ENCODE measurements around the gene ATP1A2. TPM values are rescaled to one million over a fixed set of nuclear protein-coding genes. Genes with fewer than 3 reads are reported as not detected.

Gene ATP1A2
- total and polyA plus RNA-seq, 5 experiments from 2014 or later: not detected

DNA sequence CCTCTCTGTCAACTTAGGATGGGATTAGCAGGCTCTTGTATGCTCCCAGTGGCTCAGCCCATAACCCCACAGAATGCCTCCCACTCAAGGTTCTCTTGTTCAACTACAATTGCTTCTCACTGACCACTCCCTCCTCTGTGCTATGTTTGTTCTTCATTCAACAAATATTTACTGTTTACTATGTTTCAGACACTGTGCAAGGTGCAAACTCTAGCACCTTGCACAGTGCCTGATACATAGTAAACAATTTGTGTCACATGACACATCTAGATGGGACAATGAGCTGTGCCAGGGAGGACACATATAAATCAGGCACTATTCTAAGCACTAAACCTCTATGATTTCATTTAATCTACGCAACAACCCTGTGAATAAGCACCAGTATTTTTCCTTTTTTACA, 15.4 kb downstream of the ATP1A2 start:
- H3K27me3 Mint-ChIP-seq: peaks cover 0 to 13% (median 6%) of the 10 kb centered on the region in 5 donors
- no peaks in the 10 kb centered on the region for H3K36me3 Mint-ChIP-seq
- ATAC-seq (no peak), DNase-seq (no peak)
- POLR2A ChIA-PET: no interaction called here
- H3K27ac Mint-ChIP-seq: no peak overlapping the region
- H3K4me1 Mint-ChIP-seq: peaks cover 0 to 1% (median 0%) of the 10 kb centered on the region in 4 donors
- no peak overlapping the region for H3K4me3 Mint-ChIP-seq
- no peaks in the 10 kb centered on the region for H3K9me3 Mint-ChIP-seq

DNA sequence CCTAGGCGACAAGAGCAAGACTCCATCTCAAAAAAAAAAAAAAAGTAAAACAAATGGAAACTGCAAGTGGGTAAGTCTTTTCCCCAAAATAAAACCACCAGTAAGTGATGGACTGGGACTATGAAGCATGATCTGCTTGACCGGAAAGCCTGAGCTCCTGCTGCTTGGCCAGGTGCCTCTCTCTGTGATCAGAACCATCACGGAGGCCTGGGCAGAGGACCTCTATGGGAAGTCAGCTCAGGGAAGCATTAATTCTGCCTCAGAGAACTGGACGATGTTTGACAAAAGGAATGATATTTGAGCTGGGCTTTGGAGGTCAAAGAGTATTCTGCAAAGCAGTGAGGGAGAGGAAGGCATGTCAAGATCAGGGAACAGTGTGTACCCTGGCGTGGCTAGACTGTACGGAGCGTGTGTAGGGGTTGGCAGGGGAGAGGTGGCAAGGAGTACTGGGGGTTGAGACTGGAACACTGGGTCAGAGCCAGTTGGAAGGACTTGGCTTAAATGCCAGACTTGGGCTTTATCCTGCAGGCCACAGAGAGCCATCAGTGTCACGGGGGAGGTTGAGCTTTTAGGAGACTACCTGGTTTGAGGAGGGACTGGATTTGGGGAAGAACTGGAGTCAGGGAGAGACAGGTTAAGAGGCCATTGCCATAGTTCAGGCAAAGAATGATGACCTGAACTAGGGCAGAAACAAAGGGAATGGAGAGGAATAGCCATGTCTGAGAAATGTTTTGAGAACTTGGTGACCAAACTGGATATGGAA, 16.4 kb downstream of the ATP1A2 start:
- POLR2A ChIA-PET: no interaction called here
- H3K4me3 Mint-ChIP-seq: no peak overlapping the region
- H3K9me3 Mint-ChIP-seq: no peaks in the 10 kb centered on the region
- peaks cover 0 to 1% (median 0%) of the 10 kb centered on the region in 4 donors for H3K4me1 Mint-ChIP-seq
- peaks cover 0 to 13% (median 6%) of the 10 kb centered on the region in 5 donors for H3K27me3 Mint-ChIP-seq
- DNase-seq: no peak
- no peaks in the 10 kb centered on the region for H3K36me3 Mint-ChIP-seq
- ATAC-seq: no peak
- H3K27ac Mint-ChIP-seq: no peak overlapping the region

DNA sequence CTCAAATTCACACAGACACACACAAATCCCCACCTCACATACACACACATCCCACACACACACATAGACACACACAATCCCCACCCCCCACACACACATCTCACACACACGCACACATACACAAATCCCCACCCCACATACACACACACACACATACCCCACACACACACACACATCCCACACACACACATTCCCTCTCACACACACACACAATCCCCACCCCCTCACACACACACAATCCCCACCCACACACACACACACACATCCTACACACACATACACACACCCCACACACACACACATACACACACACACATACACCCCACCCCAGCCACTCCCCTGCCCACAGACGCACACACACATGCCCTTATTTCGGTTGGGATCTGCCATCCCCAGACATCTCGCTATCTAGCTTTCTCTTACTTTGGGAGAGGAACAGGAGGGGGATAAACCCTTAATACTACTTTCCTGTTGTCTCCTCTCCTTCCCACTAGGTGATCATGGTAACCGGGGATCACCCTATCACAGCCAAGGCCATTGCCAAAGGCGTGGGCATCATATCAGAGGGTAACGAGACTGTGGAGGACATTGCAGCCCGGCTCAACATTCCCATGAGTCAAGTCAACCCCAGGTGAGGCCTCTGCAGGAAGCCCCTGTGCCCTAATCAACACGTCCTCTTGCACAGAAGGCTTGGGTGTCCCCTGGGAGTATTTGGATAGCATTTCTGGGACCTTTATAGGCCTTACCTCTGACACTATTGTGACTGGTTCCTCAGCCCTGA, 18.6 kb downstream of the ATP1A2 start:
- Mint-ChIP-seq H3K4me1 (peaks cover 0 to 1% (median 0%) of the 10 kb centered on the region in 4 donors), H3K27me3 (peaks cover 0 to 13% (median 2%) of the 10 kb centered on the region in 5 donors), H3K27ac (no peak overlapping the region), H3K4me3 (no peak overlapping the region), H3K36me3 (no peaks in the 10 kb centered on the region), H3K9me3 (no peaks in the 10 kb centered on the region)
- DNase-seq: no peak
- POLR2A ChIA-PET: no interaction called here
- no peak for ATAC-seq

DNA sequence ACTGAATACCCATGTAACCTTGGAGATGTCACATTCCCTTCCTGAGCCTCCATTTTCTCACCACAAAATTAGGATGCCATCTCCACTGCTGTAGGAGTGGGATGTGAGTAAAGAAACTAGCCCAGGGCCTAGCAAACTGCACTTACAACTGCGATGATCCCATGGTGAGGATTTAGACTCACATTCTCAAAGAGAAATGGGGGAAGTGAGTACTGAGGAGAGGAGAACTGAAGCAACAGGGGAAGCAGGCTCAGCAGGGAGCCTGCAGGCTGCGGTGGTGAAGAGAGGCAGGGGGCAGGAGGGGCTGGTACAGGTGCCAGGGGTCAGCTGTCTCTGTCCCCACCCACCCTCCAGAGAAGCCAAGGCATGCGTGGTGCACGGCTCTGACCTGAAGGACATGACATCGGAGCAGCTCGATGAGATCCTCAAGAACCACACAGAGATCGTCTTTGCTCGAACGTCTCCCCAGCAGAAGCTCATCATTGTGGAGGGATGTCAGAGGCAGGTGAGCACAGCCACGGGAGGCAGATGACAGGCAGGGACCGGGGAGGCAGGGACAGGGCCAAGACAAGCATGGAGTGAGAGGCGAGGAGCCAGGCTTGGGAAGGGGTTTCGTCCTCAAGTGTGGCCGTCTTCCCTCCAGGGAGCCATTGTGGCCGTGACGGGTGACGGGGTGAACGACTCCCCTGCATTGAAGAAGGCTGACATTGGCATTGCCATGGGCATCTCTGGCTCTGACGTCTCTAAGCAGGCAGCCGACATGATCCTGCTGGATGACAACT, 19.4 kb downstream of the ATP1A2 start:
- Mint-ChIP-seq H3K27ac (no peak overlapping the region), H3K27me3 (peaks cover 0 to 13% (median 4%) of the 10 kb centered on the region in 5 donors), H3K36me3 (no peaks in the 10 kb centered on the region), H3K4me1 (peaks cover 0 to 1% (median 0%) of the 10 kb centered on the region in 4 donors), H3K9me3 (no peaks in the 10 kb centered on the region), H3K4me3 (no peak overlapping the region)
- ATAC-seq (no peak), DNase-seq (no peak)
- POLR2A ChIA-PET: no interaction called here

DNA sequence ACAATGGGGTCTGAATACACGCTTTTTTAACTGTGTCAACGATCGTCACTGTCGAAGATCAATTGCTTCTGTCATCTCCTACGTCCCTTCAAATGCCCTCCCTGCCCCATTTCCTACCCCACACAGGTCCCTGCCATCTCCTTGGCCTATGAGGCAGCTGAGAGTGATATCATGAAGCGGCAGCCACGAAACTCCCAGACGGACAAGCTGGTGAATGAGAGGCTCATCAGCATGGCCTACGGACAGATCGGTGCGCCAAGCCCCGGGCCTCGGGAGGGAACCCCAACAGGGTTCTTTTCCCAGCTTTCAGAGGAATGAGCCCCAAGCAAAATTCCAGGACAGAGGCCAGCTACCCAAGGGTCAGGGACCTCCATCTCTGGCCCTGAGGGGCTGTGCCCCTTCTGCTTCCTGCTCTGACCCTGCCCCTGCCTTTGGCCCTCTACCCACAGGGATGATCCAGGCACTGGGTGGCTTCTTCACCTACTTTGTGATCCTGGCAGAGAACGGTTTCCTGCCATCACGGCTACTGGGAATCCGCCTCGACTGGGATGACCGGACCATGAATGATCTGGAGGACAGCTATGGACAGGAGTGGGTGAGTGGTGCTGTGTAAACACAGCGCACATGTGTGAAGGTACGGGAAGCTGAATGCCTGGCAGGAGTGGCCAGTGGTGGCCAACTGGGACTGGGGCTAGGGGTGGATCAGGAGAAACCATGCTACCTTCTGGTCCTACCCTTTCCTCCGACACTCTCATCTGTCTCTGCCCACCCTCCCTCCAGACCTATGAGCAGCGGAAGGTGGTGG, 20.8 kb downstream of the ATP1A2 start:
- Mint-ChIP-seq H3K4me1 (peaks cover 0 to 1% (median 0%) of the 10 kb centered on the region in 4 donors), H3K9me3 (no peaks in the 10 kb centered on the region), H3K36me3 (no peaks in the 10 kb centered on the region), H3K4me3 (no peak overlapping the region), H3K27ac (no peak overlapping the region), H3K27me3 (peaks cover 4 to 17% (median 8%) of the 10 kb centered on the region in 5 donors)
- no peak for DNase-seq
- no peak for ATAC-seq
- POLR2A ChIA-PET: no interaction called here

DNA sequence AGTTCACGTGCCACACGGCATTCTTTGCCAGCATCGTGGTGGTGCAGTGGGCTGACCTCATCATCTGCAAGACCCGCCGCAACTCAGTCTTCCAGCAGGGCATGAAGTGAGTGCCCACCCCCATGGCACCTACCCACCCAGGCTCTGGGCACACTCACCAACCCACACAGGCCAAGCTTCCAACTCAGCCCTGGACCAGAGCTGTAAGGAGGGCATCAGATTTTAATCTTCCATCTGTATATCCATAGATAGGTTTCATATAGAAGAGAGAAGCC, 21.3 kb downstream of the ATP1A2 start:
- no peak for DNase-seq
- H3K4me3 Mint-ChIP-seq: no peak overlapping the region
- no peak for ATAC-seq
- no peaks in the 10 kb centered on the region for H3K36me3 Mint-ChIP-seq
- H3K27ac Mint-ChIP-seq: no peak overlapping the region
- no peaks in the 10 kb centered on the region for H3K9me3 Mint-ChIP-seq
- peaks cover 4 to 19% (median 12%) of the 10 kb centered on the region in 5 donors for H3K27me3 Mint-ChIP-seq
- POLR2A ChIA-PET: no interaction called here
- H3K4me1 Mint-ChIP-seq: peaks cover 0 to 1% (median 0%) of the 10 kb centered on the region in 4 donors

DNA sequence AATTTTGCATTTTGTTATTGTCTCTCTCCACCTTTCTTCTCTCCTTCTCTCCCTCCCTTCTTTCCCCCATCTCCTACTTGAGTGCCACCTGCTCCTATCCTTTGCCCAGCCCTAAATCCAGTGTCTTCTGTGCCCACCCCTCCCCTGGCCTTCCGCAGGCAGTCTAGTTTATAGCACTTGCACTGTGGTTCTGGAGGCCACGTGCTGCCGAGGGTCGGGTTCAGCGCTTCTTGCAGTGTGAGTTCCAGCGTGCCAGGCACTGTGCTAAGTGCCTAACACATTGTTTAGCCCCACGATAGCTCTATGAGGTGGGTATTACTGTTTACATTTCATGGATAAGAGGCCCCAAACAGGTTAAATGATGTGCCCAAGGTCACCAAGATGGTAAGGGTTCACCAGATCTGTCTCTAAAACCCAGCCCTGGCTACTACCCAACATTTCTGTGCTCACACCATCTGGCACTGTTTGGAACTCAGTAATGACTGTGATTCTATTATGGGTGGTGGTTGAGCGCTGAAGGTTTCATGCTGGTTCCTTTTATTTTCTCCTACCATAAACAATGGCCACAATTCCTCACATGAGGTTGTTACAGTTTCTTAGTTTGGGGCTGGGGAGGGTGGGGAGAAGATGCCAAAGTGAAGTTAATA, 21.8 kb downstream of the ATP1A2 start:
- H3K27me3 Mint-ChIP-seq: peaks cover 4 to 19% (median 16%) of the 10 kb centered on the region in 5 donors
- no peaks in the 10 kb centered on the region for H3K9me3 Mint-ChIP-seq
- DNase-seq (no peak), ATAC-seq (no peak)
- POLR2A ChIA-PET: no interaction called here
- H3K36me3 Mint-ChIP-seq: no peaks in the 10 kb centered on the region
- peaks cover 0 to 1% (median 0%) of the 10 kb centered on the region in 4 donors for H3K4me1 Mint-ChIP-seq
- no peak overlapping the region for H3K27ac Mint-ChIP-seq
- H3K4me3 Mint-ChIP-seq: no peak overlapping the region

DNA sequence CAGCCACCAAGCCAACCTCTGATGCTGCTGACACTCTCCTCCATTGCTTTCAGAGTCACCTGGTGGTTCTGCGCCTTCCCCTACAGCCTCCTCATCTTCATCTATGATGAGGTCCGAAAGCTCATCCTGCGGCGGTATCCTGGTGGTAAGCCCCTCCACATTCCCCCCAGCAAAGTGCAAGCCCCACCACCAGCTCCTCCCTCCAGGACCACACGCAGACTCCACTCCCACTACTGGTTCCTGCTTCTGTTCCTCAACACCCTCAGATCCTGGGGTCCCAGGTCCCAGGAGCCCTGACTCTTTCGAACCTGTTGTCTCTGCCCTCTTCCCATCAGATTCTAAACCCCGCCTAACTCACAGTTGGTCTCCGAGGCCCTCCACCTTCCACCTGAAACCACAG, 24.3 kb downstream of the ATP1A2 start:
- Mint-ChIP-seq H3K4me3 (no peak overlapping the region), H3K27ac (peak overlapping the region in 1 of 10 donors; percentile 49), H3K36me3 (no peaks in the 10 kb centered on the region), H3K4me1 (peaks cover 0 to 2% (median under 1%) of the 10 kb centered on the region in 4 donors), H3K27me3 (peaks cover 4 to 21% (median 15%) of the 10 kb centered on the region in 5 donors), H3K9me3 (no peaks in the 10 kb centered on the region)
- no peak for DNase-seq
- no peak for ATAC-seq
- POLR2A ChIA-PET: no interaction called here

DNA sequence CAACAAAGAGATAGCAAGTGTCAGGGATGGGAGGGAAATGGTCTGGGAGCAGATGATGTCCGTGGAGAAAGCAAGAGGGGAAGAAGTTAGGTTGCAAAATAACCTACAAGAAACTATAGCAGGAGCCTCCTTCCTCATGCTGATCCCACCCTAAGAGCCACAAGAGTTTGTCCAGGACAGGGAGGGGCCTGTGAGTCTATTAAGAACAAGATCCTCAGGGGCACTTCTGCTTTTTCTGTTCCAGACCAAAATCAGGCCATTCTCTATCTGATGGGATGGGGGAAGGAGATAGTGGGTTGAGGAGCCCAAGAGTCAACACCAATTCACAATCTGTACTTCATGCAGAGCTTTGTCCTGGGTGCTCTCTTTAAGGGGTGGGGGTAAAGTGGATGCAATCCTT, 28.1 kb downstream of the ATP1A2 start:
- H3K27ac Mint-ChIP-seq: no peak overlapping the region
- ATAC-seq: no peak
- no peak for DNase-seq
- H3K27me3 Mint-ChIP-seq: peaks cover 5 to 21% (median 12%) of the 10 kb centered on the region in 5 donors
- peaks cover 0 to 2% (median under 1%) of the 10 kb centered on the region in 4 donors for H3K4me1 Mint-ChIP-seq
- POLR2A ChIA-PET: no interaction called here
- no peaks in the 10 kb centered on the region for H3K9me3 Mint-ChIP-seq
- no peaks in the 10 kb centered on the region for H3K36me3 Mint-ChIP-seq
- H3K4me3 Mint-ChIP-seq: no peak overlapping the region

DNA sequence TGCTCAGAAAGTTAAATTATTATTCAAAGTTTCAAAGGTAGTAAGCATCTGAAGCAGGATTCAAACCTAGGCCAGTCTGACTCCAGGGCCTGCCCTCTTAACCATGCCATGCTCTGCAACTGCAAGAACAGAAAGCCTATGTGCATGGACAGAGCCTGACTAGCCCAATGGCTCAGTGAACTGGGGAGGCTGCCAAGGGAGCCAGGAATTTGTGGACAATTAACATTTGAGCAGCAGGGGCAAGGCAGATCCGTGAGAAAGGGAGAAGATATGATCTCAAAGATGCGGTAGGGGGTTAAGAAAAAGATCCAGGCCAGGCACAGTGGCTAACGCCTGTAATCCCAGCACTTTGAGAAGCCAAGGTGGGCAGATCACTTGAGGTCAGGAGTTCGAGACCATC, 29.4 kb downstream of the ATP1A2 start:
- peak overlapping the region in 1 of 10 donors; percentile 60 for H3K27ac Mint-ChIP-seq
- no peaks in the 10 kb centered on the region for H3K36me3 Mint-ChIP-seq
- DNase-seq: no peak
- peaks cover 5 to 21% (median 12%) of the 10 kb centered on the region in 5 donors for H3K27me3 Mint-ChIP-seq
- ATAC-seq: no peak
- POLR2A ChIA-PET: no interaction called here
- H3K4me1 Mint-ChIP-seq: peaks cover 0 to 2% (median under 1%) of the 10 kb centered on the region in 4 donors
- H3K9me3 Mint-ChIP-seq: no peaks in the 10 kb centered on the region
- no peak overlapping the region for H3K4me3 Mint-ChIP-seq

DNA sequence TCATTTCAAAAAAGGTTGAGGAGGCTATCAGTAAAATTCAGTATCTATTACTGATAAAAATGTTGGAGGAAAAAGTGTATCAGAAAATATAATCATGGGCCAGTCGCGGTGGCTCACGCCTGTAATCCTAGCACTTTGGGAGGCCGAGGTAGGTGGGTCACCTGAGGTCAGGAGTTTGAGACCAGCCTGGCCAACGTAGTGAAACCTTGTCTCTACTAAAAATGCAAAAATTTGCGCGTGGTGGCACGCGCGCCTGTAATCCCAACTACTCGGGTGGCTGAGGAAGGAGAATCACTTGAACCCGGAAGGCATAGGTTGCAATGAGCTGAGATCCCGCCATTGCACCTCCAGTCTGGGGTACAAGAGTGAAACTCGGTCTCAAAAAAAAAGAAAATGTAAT, 30.5 kb downstream of the ATP1A2 start:
- DNase-seq (no peak), ATAC-seq (no peak)
- POLR2A ChIA-PET: no interaction called here
- Mint-ChIP-seq H3K36me3 (no peaks in the 10 kb centered on the region), H3K27ac (no peak overlapping the region), H3K27me3 (peaks cover 3 to 15% (median 9%) of the 10 kb centered on the region in 5 donors), H3K4me1 (peaks cover 0 to 2% (median under 1%) of the 10 kb centered on the region in 4 donors), H3K9me3 (no peaks in the 10 kb centered on the region), H3K4me3 (no peak overlapping the region)

DNA sequence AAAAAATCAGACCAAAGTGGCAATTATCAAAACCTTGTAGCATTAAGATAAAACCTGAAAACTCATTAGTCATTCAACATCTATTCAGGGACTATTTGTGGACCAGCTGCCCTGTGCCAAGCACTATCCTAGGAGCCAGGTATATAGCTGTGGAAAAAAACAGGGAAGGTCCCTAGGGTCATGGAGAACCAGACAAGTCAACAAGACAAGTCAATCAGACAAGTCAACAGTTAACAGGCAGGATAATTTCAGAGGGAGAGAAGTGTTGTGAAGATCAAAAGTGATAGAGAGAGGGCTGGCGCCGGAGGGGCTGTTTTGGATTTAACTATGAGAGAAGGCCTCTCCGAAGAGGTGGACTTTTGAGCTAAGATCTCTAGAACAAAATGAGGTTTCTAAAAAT, 32.6 kb downstream of the ATP1A2 start:
- no peak overlapping the region for H3K4me3 Mint-ChIP-seq
- peaks cover 0 to 2% (median 0%) of the 10 kb centered on the region in 5 donors for H3K27me3 Mint-ChIP-seq
- ATAC-seq (no peak), DNase-seq (no peak)
- no peaks in the 10 kb centered on the region for H3K9me3 Mint-ChIP-seq
- H3K4me1 Mint-ChIP-seq: peaks cover 0 to 2% (median under 1%) of the 10 kb centered on the region in 4 donors
- H3K27ac Mint-ChIP-seq: no peak overlapping the region
- POLR2A ChIA-PET: interaction anchor here (0.6 to 0.7 kb wide), 3 partner anchors 41 to 374 kb away, joined by 3 to 4 read pairs (median 3); no protein-coding TSS in a partner anchor
- no peaks in the 10 kb centered on the region for H3K36me3 Mint-ChIP-seq

Data from naive thymus-derived CD8-positive, alpha-beta T cell (primary cell).